Sigmoid colon (tissue), 7 donors: ENCODE measurements around the gene RECK. TPM values are rescaled to one million over a fixed set of nuclear protein-coding genes. Genes with fewer than 3 reads are reported as not detected.

Source experiments
- DNase-seq: peaks from one replicate; pipeline ENCODE4 v3.0.0-alpha.2; 2019
- H3K27ac ChIP-seq, 4 donors: fragments of 200-600 bp; sonication (generic); one replicate each; pipeline ENCODE4 v1.5.1; 2016 to 2019; ENCODE audit warnings: mild to moderate bottlenecking in 1 of 4
- H3K27me3 ChIP-seq, 3 donors: fragments of 200-600 bp; sonication (generic); one replicate each; pipeline ENCODE4 v1.5.1; 2019; ENCODE audit warnings: mild to moderate bottlenecking in 1 of 3
- H3K36me3 ChIP-seq, 4 donors: fragments of 200-600 bp; sonication (generic); one replicate each; pipeline ENCODE4 v1.5.1; 2016 to 2019
- H3K4me1 ChIP-seq, 4 donors: fragments of 200-600 bp; sonication (generic); one replicate each; pipeline ENCODE4 v1.5.1; 2017 to 2019
- H3K4me3 ChIP-seq, 4 donors: fragments of 200-600 bp; sonication (generic); one replicate each; pipeline ENCODE4 v1.5.1; 2017 to 2019; ENCODE audit warnings: mild to moderate bottlenecking in 2 of 4, moderate library complexity in 1 of 4
- H3K9me3 ChIP-seq, 4 donors: fragments of 200-600 bp in 3 of 4; sonication (generic) in 3 of 4; one replicate each; pipeline versions ENCODE4 v1.5.1 to v1.6.1; 2013 to 2019
- CTCF ChIP-seq, 4 experiments: fragments of 450-650 bp in 3 of 4; fragments of 200-600 bp in 1 of 4; IDR thresholded peaks; one replicate each; pipeline ENCODE4 v1.5.1; 2016 to 2019; ENCODE audit warnings: antibody characterized with exemption in 4 of 4, mild to moderate bottlenecking in 3 of 4, moderate library complexity in 2 of 4
- EP300 ChIP-seq, 4 donors: sonication (generic); formaldehyde crosslinking; IDR thresholded peaks; one replicate each; pipeline ENCODE4 v1.6.1; 2017; ENCODE audit warnings: antibody characterized with exemption in 4 of 4
- POLR2A ChIP-seq, 2 donors: fragments of 450-650 bp; IDR thresholded peaks; one replicate each; pipeline ENCODE4 v1.6.1; 2016; ENCODE audit warnings: antibody characterized with exemption in 2 of 2, mild to moderate bottlenecking in 2 of 2, moderate library complexity in 2 of 2
- POLR2AphosphoS5 ChIP-seq, 4 donors: sonication (generic); formaldehyde crosslinking; IDR thresholded peaks; one replicate each; pipeline ENCODE4 v1.6.1; 2017; ENCODE audit warnings: antibody characterized with exemption in 4 of 4
- WGBS, 2 donors: extraction: QIAGEN DNeasy Blood & Tissue Kit; methylation state at CpG; one replicate each; pipeline ENCODE4 v1.1.7; 2013; 5-methylcytosine and 5-hydroxymethylcytosine counted together
- intact Hi-C: fragments of 100-400 bp; cut with DNase I; formaldehyde crosslinking; loops from one replicate; pipeline ENCODE4 v1.15.1; 2023
- polyA plus RNA-seq, 3 donors: library from polyadenylated mRNA; stranded (reverse); fragments of 200-250 nt; gene quantifications; one replicate each; pipeline ENCODE4 v1.2.3, GENCODE V29; 2013
- total RNA-seq, 4 donors: library from RNA; depleted of rRNA; stranded (reverse); fragments of >200 nt; gene quantifications; one replicate each; pipeline ENCODE4 v1.1.0, GENCODE V29; 2016
- donor health status: healthy with polysubstance abuse.
- donor health status: Bipolar disorder and iron deficiency.
- donor health status: healthy.

RECK gene
- total and polyA plus RNA-seq, 7 donors: 0.23 to 22.2 (median 11.1) TPM

GRCh38 chr9:36031774-36032555 lies 4.7 kb upstream of the RECK start:
- DNase-seq: no peak
- Histone ChIP-seq H3K27ac (no peak overlapping the region), H3K9me3 (no peaks in the 10 kb centered on the region), H3K36me3 (no peaks in the 10 kb centered on the region), H3K27me3 (no peaks in the 10 kb centered on the region), H3K4me3 (no peak overlapping the region), H3K4me1 (peaks cover 0 to 9% (median 5%) of the 10 kb centered on the region in 4 donors)
- intact Hi-C loops: no loop called here
- no peak for TF ChIP-seq EP300 (IDR thresholded peaks at IDR 0.05)
- no peak for TF ChIP-seq POLR2A (IDR thresholded peaks at IDR 0.05)
- no peak for TF ChIP-seq POLR2AphosphoS5 (IDR thresholded peaks at IDR 0.05)
- no peak for TF ChIP-seq CTCF (IDR thresholded peaks at IDR 0.05)
- 81 to 82% methylated on average over 6 of the region's 6 CpGs for WGBS, 2 donors

GRCh38 chr9:36033788-36034187 lies 2.9 kb upstream of the RECK start:
- Histone ChIP-seq H3K4me3 (no peak overlapping the region), H3K9me3 (no peaks in the 10 kb centered on the region), H3K4me1 (peaks cover 0 to 23% (median 10%) of the 10 kb centered on the region in 4 donors), H3K36me3 (no peaks in the 10 kb centered on the region), H3K27me3 (no peaks in the 10 kb centered on the region), H3K27ac (no peak overlapping the region)
- WGBS, 2 donors: 95% methylated on average over 3 of the region's 3 CpGs
- intact Hi-C loops: no loop called here
- no peak for DNase-seq
- TF ChIP-seq EP300 (IDR thresholded peaks at IDR 0.05): no peak
- no peak for TF ChIP-seq POLR2AphosphoS5 (IDR thresholded peaks at IDR 0.05)
- TF ChIP-seq POLR2A (IDR thresholded peaks at IDR 0.05): no peak
- no peak for TF ChIP-seq CTCF (IDR thresholded peaks at IDR 0.05)

- WGBS, 2 donors: 91 to 93% methylated on average over 5 of the region's 5 CpGs
- Histone ChIP-seq H3K36me3 (no peaks in the 10 kb centered on the region), H3K27me3 (no peaks in the 10 kb centered on the region), H3K4me1 (peaks cover 0 to 26% (median 15%) of the 10 kb centered on the region in 4 donors), H3K9me3 (no peaks in the 10 kb centered on the region), H3K4me3 (no peak overlapping the region), H3K27ac (no peak overlapping the region)
- intact Hi-C loops: no loop called here
- no peak for TF ChIP-seq POLR2A (IDR thresholded peaks at IDR 0.05)
- no peak for TF ChIP-seq POLR2AphosphoS5 (IDR thresholded peaks at IDR 0.05)
- no peak for TF ChIP-seq CTCF (IDR thresholded peaks at IDR 0.05)
- no peak for TF ChIP-seq EP300 (IDR thresholded peaks at IDR 0.05)
- DNase-seq: no peak
Observed at GRCh38 chr9:36034234-36034633, 2.5 kb upstream of the RECK start.

- DNase-seq: no peak
- intact Hi-C loops: no loop called here
- Histone ChIP-seq H3K27me3 (no peaks in the 10 kb centered on the region), H3K9me3 (no peaks in the 10 kb centered on the region), H3K27ac (no peak overlapping the region), H3K4me3 (no peak overlapping the region), H3K4me1 (peaks cover 0 to 33% (median 18%) of the 10 kb centered on the region in 4 donors), H3K36me3 (no peaks in the 10 kb centered on the region)
- WGBS, 2 donors: 97 to 98% methylated on average over 2 of the region's 2 CpGs
- no peak for TF ChIP-seq EP300 (IDR thresholded peaks at IDR 0.05)
- TF ChIP-seq POLR2AphosphoS5 (IDR thresholded peaks at IDR 0.05): no peak
- TF ChIP-seq POLR2A (IDR thresholded peaks at IDR 0.05): no peak
- no peak for TF ChIP-seq CTCF (IDR thresholded peaks at IDR 0.05)
Observed at GRCh38 chr9:36035006-36035405, 1.7 kb upstream of the RECK start.
